Lower leg skin (tissue), 3 donors: ENCODE data around the gene TYW1.

ENCODE experiments used
- POLR2A ChIP-seq, 2 donors: fragments of 450-650 bp; IDR thresholded peaks; one replicate each; pipeline ENCODE4 v1.6.1; 2016 to 2017; ENCODE audit warnings: antibody characterized with exemption in 2 of 2, mild to moderate bottlenecking in 1 of 2, moderate library complexity in 1 of 2
- TF ChIP-seq, protein P1 (sequence below), 3 donors: fragments of 450-650 bp; IDR thresholded peaks; one replicate each; pipeline ENCODE4 v1.5.1; 2016; ENCODE audit warnings: antibody characterized with exemption in 3 of 3, mild to moderate bottlenecking in 3 of 3, moderate library complexity in 2 of 3

DNA sequence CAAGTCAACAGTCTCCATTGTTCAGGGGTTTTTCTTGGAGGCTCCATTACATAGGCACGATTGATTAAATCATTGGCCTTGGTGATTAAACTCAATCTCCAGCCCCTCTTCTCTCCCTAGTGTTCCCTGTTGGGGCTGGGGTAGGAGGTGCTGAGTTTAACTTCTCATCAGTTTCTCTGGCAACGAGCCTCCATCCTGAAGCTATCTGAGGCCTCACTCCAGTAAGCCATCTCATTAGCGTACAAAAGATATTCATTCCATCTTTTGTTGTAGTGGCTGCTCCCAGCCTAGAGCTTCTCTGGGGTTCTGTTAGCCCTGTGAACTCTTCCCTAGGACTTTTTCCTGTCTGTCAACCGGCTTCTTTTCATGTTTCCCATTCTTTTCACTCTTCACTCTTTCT lies 11.6 kb downstream of the TYW1 start:
- TF ChIP-seq, protein P1, sequence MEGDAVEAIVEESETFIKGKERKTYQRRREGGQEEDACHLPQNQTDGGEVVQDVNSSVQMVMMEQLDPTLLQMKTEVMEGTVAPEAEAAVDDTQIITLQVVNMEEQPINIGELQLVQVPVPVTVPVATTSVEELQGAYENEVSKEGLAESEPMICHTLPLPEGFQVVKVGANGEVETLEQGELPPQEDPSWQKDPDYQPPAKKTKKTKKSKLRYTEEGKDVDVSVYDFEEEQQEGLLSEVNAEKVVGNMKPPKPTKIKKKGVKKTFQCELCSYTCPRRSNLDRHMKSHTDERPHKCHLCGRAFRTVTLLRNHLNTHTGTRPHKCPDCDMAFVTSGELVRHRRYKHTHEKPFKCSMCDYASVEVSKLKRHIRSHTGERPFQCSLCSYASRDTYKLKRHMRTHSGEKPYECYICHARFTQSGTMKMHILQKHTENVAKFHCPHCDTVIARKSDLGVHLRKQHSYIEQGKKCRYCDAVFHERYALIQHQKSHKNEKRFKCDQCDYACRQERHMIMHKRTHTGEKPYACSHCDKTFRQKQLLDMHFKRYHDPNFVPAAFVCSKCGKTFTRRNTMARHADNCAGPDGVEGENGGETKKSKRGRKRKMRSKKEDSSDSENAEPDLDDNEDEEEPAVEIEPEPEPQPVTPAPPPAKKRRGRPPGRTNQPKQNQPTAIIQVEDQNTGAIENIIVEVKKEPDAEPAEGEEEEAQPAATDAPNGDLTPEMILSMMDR (IDR thresholded peaks at IDR 0.05): no peak
- TF ChIP-seq POLR2A (IDR thresholded peaks at IDR 0.05): no peak
